NB4 (cell line): ENCODE data around the gene FHIT.

Experiments used
- CTCF ChIP-seq: IDR thresholded peaks from one replicate; pipeline ENCODE4 v1.5.1; 2012; ENCODE audit warnings: low read depth, low read length
- MAX ChIP-seq: IDR thresholded peaks from 2 replicates; pipeline ENCODE4 v1.6.1; 2011; ENCODE audit warnings: low read depth, low read length
- MYC ChIP-seq: IDR thresholded peaks from 2 replicates; pipeline ENCODE4 v1.6.1; 2011; ENCODE audit warnings: low read depth, low read length
- POLR2A ChIP-seq: IDR thresholded peaks from 2 replicates; pipeline ENCODE4 v1.6.1; 2011; ENCODE audit warnings: mild to moderate bottlenecking; ENCODE audit not compliant: insufficient read length; ENCODE audit errors: extremely low read depth

GRCh38 chr3:60192297-60193114 lies 1058.7 kb downstream of the FHIT start:
- no peak for TF ChIP-seq CTCF
- no peak for TF ChIP-seq POLR2A
- no peak for TF ChIP-seq MYC
- no peak for TF ChIP-seq MAX
